Fibroblast of skin of left quadriceps (primary cell): Measurements from ENCODE around the gene TTC7B.
A peak's percentile ranks its signal among the peaks of the same experiment; 100 is the strongest.

Experiments
- DNase-seq, 2 experiments: peaks; one replicate each; pipeline ENCODE4 v3.0.0-alpha.2; 2013; ENCODE audit warnings: low read depth in 2 of 2

TTC7B gene

GRCh38 chr14:90648421-90648820 lies 167.8 kb downstream of the TTC7B start:
- no peak for DNase-seq

GRCh38 chr14:90647473-90648005 lies 168.7 kb downstream of the TTC7B start:
- no peak for DNase-seq

- no peak for DNase-seq
These were observed 170.3 kb downstream of the TTC7B start for GRCh38 chr14:90645842-90646443.

GRCh38 chr14:90644882-90645281 lies 171.3 kb downstream of the TTC7B start:
- DNase-seq, result peak; percentile 59 to 60

- no peak for DNase-seq
These were observed 172.1 kb downstream of the TTC7B start for GRCh38 chr14:90643982-90644670.

GRCh38 chr14:90642244-90642717 lies 173.9 kb downstream of the TTC7B start:
- no peak for DNase-seq

GRCh38 chr14:90641615-90642243 lies 174.5 kb downstream of the TTC7B start:
- DNase-seq, result no peak

GRCh38 chr14:90641168-90641567 lies 175.1 kb downstream of the TTC7B start:
- no peak for DNase-seq

GRCh38 chr14:90639641-90640040 lies 176.6 kb downstream of the TTC7B start:
- no peak for DNase-seq

GRCh38 chr14:90632871-90633270 lies 183.4 kb downstream of the TTC7B start:
- DNase-seq, result no peak

- DNase-seq, result no peak
These were observed 183.8 kb downstream of the TTC7B start for GRCh38 chr14:90632451-90632850.

GRCh38 chr14:90630171-90630806 lies 185.9 kb downstream of the TTC7B start:
- DNase-seq, result no peak

- no peak for DNase-seq
These were observed 186.8 kb downstream of the TTC7B start for GRCh38 chr14:90629471-90629870.

GRCh38 chr14:90628825-90629224 lies 187.4 kb downstream of the TTC7B start:
- DNase-seq, result no peak

GRCh38 chr14:90627478-90627877 lies 188.8 kb downstream of the TTC7B start:
- no peak for DNase-seq

- no peak for DNase-seq
These were observed 189.7 kb downstream of the TTC7B start for GRCh38 chr14:90626550-90626949.

- DNase-seq, result no peak
These were observed 190.8 kb downstream of the TTC7B start for GRCh38 chr14:90625445-90625844.

- DNase-seq, result peak in 1 of 2 experiments; percentile 21
These were observed 191.4 kb downstream of the TTC7B start for GRCh38 chr14:90624732-90625400.

- no peak for DNase-seq
These were observed 192.0 kb downstream of the TTC7B start for GRCh38 chr14:90624227-90624626.

- no peak for DNase-seq
These were observed 195.0 kb downstream of the TTC7B start for GRCh38 chr14:90621201-90621600.

- DNase-seq, result no peak
These were observed 195.6 kb downstream of the TTC7B start for GRCh38 chr14:90620568-90621077.
